SKM-1 (cell line): ENCODE measurements around the gene CTNNBIP1.

Experiments used
- DNase-seq: peaks from one replicate; lab custom pipeline; 2025; ENCODE audit not compliant: unreplicated experiment; lab: John Stamatoyannopoulos, UW

The CTNNBIP1 gene

GRCh38 chr1:9858293-9859035 lies 51.6 kb downstream of the CTNNBIP1 start:
- no peak for DNase-seq

GRCh38 chr1:9855186-9855585 lies 54.9 kb downstream of the CTNNBIP1 start:
- no peak for DNase-seq

GRCh38 chr1:9853249-9853595 lies 56.8 kb downstream of the CTNNBIP1 start:
- DNase-seq = no peak

- DNase-seq = no peak
These were observed 57.4 kb downstream of the CTNNBIP1 start for GRCh38 chr1:9852410-9853248.

- no peak for DNase-seq
These were observed 58.1 kb downstream of the CTNNBIP1 start for GRCh38 chr1:9852004-9852403.

GRCh38 chr1:9850442-9851162 lies 59.5 kb downstream of the CTNNBIP1 start:
- no peak for DNase-seq

GRCh38 chr1:9849691-9850441 lies 60.2 kb downstream of the CTNNBIP1 start:
- DNase-seq = no peak

GRCh38 chr1:9848022-9848421 lies 62.0 kb downstream of the CTNNBIP1 start:
- no peak for DNase-seq

- no peak for DNase-seq
These were observed 62.8 kb downstream of the CTNNBIP1 start for GRCh38 chr1:9847269-9847668.

- no peak for DNase-seq
These were observed 63.4 kb downstream of the CTNNBIP1 start for GRCh38 chr1:9846611-9847171.

- no peak for DNase-seq
These were observed 64.2 kb downstream of the CTNNBIP1 start for GRCh38 chr1:9845914-9846313.

GRCh38 chr1:9844756-9845155 lies 65.3 kb downstream of the CTNNBIP1 start:
- DNase-seq = no peak

- DNase-seq = no peak
These were observed 66.0 kb downstream of the CTNNBIP1 start for GRCh38 chr1:9844106-9844505.

- no peak for DNase-seq
These were observed 66.5 kb downstream of the CTNNBIP1 start for GRCh38 chr1:9843576-9843945.

- no peak for DNase-seq
These were observed 67.1 kb downstream of the CTNNBIP1 start for GRCh38 chr1:9842781-9843575.

- DNase-seq = no peak
These were observed 67.9 kb downstream of the CTNNBIP1 start for GRCh38 chr1:9842073-9842711.

- no peak for DNase-seq
These were observed 68.6 kb downstream of the CTNNBIP1 start for GRCh38 chr1:9841460-9841859.

GRCh38 chr1:9840176-9840575 lies 69.9 kb downstream of the CTNNBIP1 start:
- DNase-seq = no peak

GRCh38 chr1:9838946-9839345 lies 71.1 kb downstream of the CTNNBIP1 start:
- DNase-seq = no peak

- DNase-seq = no peak
These were observed 73.5 kb downstream of the CTNNBIP1 start for GRCh38 chr1:9836632-9836960.
